ENCODE data around the gene PFKP.

Gene PFKP

DNA sequence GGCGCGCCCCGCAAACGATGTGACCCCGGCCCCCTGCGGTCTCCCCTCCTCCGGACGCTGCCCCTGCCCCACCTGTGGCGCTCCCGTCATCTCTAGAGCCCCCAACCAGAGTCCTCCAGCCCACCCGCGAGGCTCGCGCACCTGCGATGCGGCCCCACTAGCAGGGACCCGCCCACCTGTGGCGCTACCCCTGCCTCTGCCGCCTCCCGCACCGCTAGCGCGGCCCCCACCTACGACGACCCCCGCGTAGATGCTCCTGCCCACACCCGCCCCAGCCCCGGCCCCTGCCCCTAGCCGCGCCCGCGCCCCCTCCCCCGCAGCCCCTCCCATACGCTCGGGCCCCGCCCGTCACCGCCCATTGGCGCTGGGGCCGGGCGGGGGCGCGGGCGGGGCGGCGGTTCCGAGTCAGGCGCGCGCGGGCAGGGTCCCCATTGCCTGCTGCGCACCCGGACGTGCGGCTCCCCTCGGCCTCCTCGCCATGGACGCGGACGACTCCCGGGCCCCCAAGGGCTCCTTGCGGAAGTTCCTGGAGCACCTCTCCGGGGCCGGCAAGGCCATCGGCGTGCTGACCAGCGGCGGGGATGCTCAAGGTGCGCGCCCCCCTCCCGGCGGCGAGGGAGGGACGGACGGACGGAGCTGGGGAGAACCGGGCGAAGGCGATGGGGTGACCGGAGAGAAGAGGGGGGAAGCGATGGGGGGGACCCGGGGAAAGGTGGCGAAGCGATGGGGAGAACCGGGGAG lies at the start of gene PFKP:
Gene PFKP, plus strand, starts transcription at position 431 of the 741 bp plus-strand sequence. Its CDS starts 48 bp downstream, at position 479.
- Histone ChIP-seq H3K4me3 (ENCODE audit: low read depth, low read length) (peak within 1 kb of the TSS; percentile 72), H3K9me3 (ENCODE audit: control insufficient read depth, insufficient read depth, low read length) (no peaks in the 10 kb centered on the region), H3K36me3 (ENCODE audit: control insufficient read depth, insufficient read depth, low read length) (no peaks in the 10 kb centered on the region), H3K27me3 (ENCODE audit: control insufficient read depth, insufficient read depth, low read length) (peaks cover 15% of the 10 kb centered on the region), H3K9ac (ENCODE audit: low read depth, low read length) (peak within 1 kb of the TSS; percentile 81), H3K4me1 (ENCODE audit: control insufficient read depth, insufficient read depth, low read length) (peaks cover 3% of the 10 kb centered on the region)

DNA sequence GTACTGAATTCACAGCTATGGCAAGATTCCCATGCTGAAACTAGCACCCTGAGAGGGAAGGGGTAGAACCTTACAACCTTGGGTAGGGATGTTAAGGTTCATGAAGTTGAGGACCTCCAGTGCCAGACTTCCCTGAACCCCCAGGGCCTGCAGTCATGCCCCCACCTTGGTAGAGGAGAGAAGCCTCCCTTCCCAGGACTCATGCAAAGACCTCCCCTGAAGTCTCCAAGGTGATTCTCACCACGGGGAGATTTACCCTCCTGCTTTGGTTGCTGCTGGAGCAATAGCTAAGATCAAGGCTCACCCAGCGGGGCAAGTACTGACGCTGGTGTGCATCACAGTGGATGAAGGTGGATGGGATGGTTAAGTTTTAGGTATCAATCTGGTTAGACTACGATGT lies 49.1 kb upstream of the PFKP start:
- Histone ChIP-seq H3K4me1 (ENCODE audit: control insufficient read depth, insufficient read depth, low read length) (no peaks in the 10 kb centered on the region), H3K27me3 (ENCODE audit: control insufficient read depth, insufficient read depth, low read length) (no peaks in the 10 kb centered on the region), H3K9ac (ENCODE audit: low read depth, low read length) (no peak overlapping the region), H3K9me3 (ENCODE audit: control insufficient read depth, insufficient read depth, low read length) (no peaks in the 10 kb centered on the region), H3K4me3 (ENCODE audit: low read depth, low read length) (no peak overlapping the region), H3K36me3 (ENCODE audit: control insufficient read depth, insufficient read depth, low read length) (no peaks in the 10 kb centered on the region)

DNA sequence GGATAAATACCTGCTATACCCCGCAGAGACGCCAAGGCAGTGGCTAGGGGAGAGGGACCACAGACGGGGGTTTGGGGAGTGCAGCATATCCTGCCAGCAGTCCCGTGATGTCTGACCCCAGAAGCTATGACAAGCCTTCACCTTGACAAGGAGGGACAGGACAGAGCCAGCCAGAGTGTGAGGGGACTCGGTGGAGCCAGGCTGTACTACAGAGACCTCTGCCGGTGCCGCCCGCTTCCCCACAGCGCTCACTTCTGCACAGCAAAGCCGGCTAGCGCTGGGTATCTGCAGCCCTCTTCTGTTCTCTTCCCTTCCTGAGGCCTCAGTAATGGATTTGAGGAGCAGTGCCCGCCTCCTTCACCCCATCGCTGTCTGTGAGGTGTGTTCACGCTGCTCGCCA lies 47.0 kb upstream of the PFKP start:
- no peaks in the 10 kb centered on the region for H3K4me1 ChIP-seq (ENCODE audit: control insufficient read depth, insufficient read depth, low read length)
- H3K9me3 ChIP-seq (ENCODE audit: control insufficient read depth, insufficient read depth, low read length): no peaks in the 10 kb centered on the region
- no peak overlapping the region for H3K9ac ChIP-seq (ENCODE audit: low read depth, low read length)
- H3K36me3 ChIP-seq (ENCODE audit: control insufficient read depth, insufficient read depth, low read length): no peaks in the 10 kb centered on the region
- no peak overlapping the region for H3K4me3 ChIP-seq (ENCODE audit: low read depth, low read length)
- no peaks in the 10 kb centered on the region for H3K27me3 ChIP-seq (ENCODE audit: control insufficient read depth, insufficient read depth, low read length)

DNA sequence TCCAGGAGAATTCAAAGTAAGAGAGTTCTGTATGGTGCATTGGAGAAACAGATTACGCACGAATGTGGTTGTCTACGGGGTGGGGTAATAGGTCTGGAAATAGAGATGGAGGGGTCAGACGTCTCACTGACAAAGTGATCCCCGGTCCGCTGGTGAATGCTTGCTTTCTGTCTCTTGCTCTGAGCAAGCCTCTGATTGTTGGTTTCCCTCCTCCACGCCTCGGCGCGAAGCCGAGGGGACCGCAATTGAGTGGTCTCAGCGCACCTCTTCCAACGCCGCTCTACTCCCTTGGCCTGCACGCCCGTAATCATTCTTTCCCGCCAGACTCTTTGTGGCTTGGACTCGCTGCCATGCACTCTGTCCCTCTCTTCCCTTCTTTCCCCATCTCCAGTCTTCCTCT lies 46.5 kb upstream of the PFKP start:
- H3K36me3 ChIP-seq (ENCODE audit: control insufficient read depth, insufficient read depth, low read length): no peaks in the 10 kb centered on the region
- no peak overlapping the region for H3K9ac ChIP-seq (ENCODE audit: low read depth, low read length)
- H3K27me3 ChIP-seq (ENCODE audit: control insufficient read depth, insufficient read depth, low read length): no peaks in the 10 kb centered on the region
- H3K4me3 ChIP-seq (ENCODE audit: low read depth, low read length): no peak overlapping the region
- no peaks in the 10 kb centered on the region for H3K4me1 ChIP-seq (ENCODE audit: control insufficient read depth, insufficient read depth, low read length)
- H3K9me3 ChIP-seq (ENCODE audit: control insufficient read depth, insufficient read depth, low read length): no peaks in the 10 kb centered on the region

DNA sequence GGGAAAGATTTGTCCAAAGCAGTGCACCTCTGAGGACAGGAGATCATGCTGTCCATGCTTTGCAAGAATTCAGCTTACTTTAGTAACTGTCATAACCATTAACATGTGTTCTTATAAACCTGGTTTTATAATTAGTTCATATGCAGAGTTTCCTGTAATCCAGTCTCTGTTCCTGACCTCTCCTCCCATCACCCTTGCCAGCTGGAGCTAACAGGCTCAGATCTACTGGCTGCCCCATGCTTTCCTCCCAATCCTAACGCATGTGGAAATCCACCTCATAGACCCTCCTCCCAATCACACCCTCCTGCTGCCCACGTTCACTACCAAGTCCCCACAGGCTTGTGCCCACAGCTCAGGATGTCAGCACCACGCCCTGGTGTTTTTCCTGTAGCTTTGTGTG lies 45.3 kb upstream of the PFKP start:
- Histone ChIP-seq H3K4me3 (ENCODE audit: low read depth, low read length) (no peak overlapping the region), H3K9me3 (ENCODE audit: control insufficient read depth, insufficient read depth, low read length) (no peaks in the 10 kb centered on the region), H3K4me1 (ENCODE audit: control insufficient read depth, insufficient read depth, low read length) (no peaks in the 10 kb centered on the region), H3K27me3 (ENCODE audit: control insufficient read depth, insufficient read depth, low read length) (no peaks in the 10 kb centered on the region), H3K9ac (ENCODE audit: low read depth, low read length) (no peak overlapping the region), H3K36me3 (ENCODE audit: control insufficient read depth, insufficient read depth, low read length) (no peaks in the 10 kb centered on the region)

DNA sequence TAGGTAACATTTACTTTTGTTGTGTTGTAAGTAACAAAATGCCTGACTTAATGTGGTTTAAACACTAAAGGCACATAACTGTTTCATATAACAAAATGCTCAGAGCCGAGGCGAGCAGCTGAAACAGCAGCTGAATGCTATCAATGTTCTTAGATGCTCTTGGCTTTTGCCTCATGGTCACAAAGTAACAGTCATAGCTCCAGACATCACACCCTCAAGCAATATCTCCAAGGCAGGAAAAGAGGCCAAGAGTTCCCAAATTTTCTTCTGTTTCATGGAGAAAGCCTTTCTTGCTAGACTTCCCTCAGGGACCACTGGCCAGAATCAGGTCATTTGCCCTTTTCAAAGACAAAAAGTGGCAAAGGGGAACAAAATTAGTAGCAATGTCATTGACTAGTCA lies 43.5 kb upstream of the PFKP start:
- H3K9me3 ChIP-seq (ENCODE audit: control insufficient read depth, insufficient read depth, low read length): no peaks in the 10 kb centered on the region
- no peak overlapping the region for H3K4me3 ChIP-seq (ENCODE audit: low read depth, low read length)
- H3K27me3 ChIP-seq (ENCODE audit: control insufficient read depth, insufficient read depth, low read length): no peaks in the 10 kb centered on the region
- no peaks in the 10 kb centered on the region for H3K36me3 ChIP-seq (ENCODE audit: control insufficient read depth, insufficient read depth, low read length)
- H3K4me1 ChIP-seq (ENCODE audit: control insufficient read depth, insufficient read depth, low read length): no peaks in the 10 kb centered on the region
- H3K9ac ChIP-seq (ENCODE audit: low read depth, low read length): no peak overlapping the region

DNA sequence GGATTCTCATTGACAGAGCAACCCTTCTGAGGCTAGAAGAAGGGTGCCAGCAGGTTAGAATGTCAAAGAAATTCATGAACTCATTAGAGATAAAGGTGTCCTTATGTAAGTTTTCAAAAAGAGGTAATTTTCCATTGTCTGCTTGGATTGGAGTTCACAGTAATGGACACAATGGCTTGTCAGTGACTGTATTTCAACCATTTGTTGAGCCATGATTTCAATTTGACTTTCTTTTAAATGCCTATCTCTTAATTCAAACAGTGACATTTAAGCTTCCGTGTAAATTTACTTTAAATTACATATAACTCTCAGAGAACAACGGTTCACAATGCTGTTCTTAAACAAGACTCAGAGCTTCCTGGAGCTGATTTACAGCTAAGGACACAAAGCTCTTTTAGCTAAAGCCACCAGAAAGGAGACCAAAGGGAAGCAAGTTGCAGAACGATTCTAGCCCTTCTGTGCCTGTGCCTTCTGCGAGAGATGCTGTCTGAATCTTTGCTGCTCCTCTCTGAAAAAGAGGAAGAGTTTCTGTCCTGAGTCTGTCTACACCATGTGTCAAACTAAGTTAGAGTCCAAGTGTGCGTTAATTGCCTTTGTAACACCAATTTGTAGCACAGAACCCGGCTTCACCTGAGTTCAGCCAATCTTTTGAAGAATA lies 42.2 kb upstream of the PFKP start:
- H3K36me3 ChIP-seq (ENCODE audit: control insufficient read depth, insufficient read depth, low read length): no peaks in the 10 kb centered on the region
- no peaks in the 10 kb centered on the region for H3K9me3 ChIP-seq (ENCODE audit: control insufficient read depth, insufficient read depth, low read length)
- H3K9ac ChIP-seq (ENCODE audit: low read depth, low read length): no peak overlapping the region
- H3K27me3 ChIP-seq (ENCODE audit: control insufficient read depth, insufficient read depth, low read length): no peaks in the 10 kb centered on the region
- H3K4me1 ChIP-seq (ENCODE audit: control insufficient read depth, insufficient read depth, low read length): no peaks in the 10 kb centered on the region
- no peak overlapping the region for H3K4me3 ChIP-seq (ENCODE audit: low read depth, low read length)

DNA sequence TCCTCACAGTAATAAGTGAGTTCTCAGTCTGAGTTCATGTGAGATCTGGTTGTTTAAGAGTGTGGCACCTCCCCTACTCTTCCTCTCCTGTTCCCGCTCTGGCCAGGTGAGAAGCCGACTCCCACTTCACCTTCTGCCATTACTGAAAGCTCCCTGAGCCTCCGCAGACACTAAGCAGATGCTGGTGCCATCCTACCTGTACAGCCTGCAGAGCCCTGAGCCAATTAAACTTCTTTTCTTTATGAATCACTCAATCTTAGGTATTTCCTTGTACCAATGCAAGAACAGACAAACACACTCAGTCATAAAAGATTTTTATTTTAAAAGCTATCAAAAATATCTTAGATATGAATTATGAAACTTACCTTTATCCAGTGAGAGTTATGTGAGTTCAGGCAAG lies 39.5 kb upstream of the PFKP start:
- H3K27me3 ChIP-seq (ENCODE audit: control insufficient read depth, insufficient read depth, low read length): no peaks in the 10 kb centered on the region
- H3K9ac ChIP-seq (ENCODE audit: low read depth, low read length): no peak overlapping the region
- no peaks in the 10 kb centered on the region for H3K36me3 ChIP-seq (ENCODE audit: control insufficient read depth, insufficient read depth, low read length)
- no peaks in the 10 kb centered on the region for H3K4me1 ChIP-seq (ENCODE audit: control insufficient read depth, insufficient read depth, low read length)
- H3K9me3 ChIP-seq (ENCODE audit: control insufficient read depth, insufficient read depth, low read length): no peaks in the 10 kb centered on the region
- H3K4me3 ChIP-seq (ENCODE audit: low read depth, low read length): no peak overlapping the region

DNA sequence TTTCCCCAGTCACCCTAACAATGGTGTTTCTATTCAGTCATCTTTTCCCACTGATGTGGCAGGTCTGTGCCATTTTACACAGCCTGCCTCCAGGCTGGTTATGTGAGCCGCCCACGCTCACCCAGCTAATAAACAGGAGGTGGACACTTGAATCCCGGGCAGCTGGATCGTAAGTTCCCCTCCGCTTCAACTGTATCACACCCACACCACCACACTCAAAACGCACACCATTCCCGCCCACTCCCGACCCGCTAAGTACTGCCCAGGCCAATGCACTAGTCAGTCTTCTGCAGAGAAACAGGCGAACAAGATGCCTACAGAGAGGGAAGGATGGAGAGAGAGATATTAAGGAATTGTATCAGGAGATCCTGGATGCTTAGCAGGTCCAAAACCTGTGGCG lies 38.9 kb upstream of the PFKP start:
- Histone ChIP-seq H3K9ac (ENCODE audit: low read depth, low read length) (no peak overlapping the region), H3K27me3 (ENCODE audit: control insufficient read depth, insufficient read depth, low read length) (no peaks in the 10 kb centered on the region)

DNA sequence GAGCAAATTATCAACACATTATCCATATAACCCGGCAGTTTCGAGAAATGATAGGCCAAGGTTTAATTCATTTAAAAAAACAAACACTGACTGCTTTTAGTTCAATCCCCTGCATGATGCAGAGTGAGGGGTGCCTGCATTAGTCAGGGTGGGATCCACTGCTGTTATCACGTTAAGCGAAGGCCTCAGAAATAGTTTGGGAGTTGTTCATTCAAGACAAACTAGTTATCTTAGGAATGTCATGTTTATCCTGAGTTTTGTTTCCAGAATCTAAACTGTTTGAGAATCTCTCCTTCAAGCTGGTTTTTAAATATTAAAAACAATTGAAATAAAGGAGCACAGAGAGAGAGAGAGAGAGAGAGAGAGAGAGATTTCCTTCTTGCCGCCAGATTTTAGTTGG lies 36.6 kb upstream of the PFKP start:
- no peak overlapping the region for H3K9ac ChIP-seq (ENCODE audit: low read depth, low read length)
- H3K4me1 ChIP-seq (ENCODE audit: control insufficient read depth, insufficient read depth, low read length): no peaks in the 10 kb centered on the region
- H3K27me3 ChIP-seq (ENCODE audit: control insufficient read depth, insufficient read depth, low read length): no peaks in the 10 kb centered on the region
- no peaks in the 10 kb centered on the region for H3K9me3 ChIP-seq (ENCODE audit: control insufficient read depth, insufficient read depth, low read length)
- no peak overlapping the region for H3K4me3 ChIP-seq (ENCODE audit: low read depth, low read length)
- H3K36me3 ChIP-seq (ENCODE audit: control insufficient read depth, insufficient read depth, low read length): no peaks in the 10 kb centered on the region

More for the DNA sequence above, 38.9 kb upstream of the PFKP start:
- no peaks in the 10 kb centered on the region for H3K9me3 ChIP-seq (ENCODE audit: control insufficient read depth, insufficient read depth, low read length)
- no peak overlapping the region for H3K4me3 ChIP-seq (ENCODE audit: low read depth, low read length)
- H3K4me1 ChIP-seq (ENCODE audit: control insufficient read depth, insufficient read depth, low read length): no peaks in the 10 kb centered on the region
- H3K36me3 ChIP-seq (ENCODE audit: control insufficient read depth, insufficient read depth, low read length): no peaks in the 10 kb centered on the region

DNA sequence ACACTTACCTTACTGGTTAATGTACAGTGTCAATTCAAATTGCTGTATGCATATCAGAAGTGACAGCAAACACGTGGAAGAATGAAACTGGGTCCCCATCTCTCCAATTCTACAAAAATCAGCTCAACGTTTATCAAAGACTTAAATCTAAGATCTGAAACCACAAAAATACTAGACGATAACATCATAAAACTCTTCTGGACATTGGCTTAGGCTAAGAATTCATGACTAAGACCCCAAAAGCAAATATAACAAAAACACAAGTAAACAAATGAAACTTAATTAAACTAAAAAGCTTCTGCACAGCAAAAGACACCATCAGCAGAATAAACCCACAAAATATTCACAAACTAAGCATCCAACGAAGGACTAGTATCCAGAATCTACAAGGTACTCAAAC lies 35.9 kb upstream of the PFKP start:
- no peak overlapping the region for H3K4me3 ChIP-seq (ENCODE audit: low read depth, low read length)
- H3K36me3 ChIP-seq (ENCODE audit: control insufficient read depth, insufficient read depth, low read length): no peaks in the 10 kb centered on the region
- no peaks in the 10 kb centered on the region for H3K4me1 ChIP-seq (ENCODE audit: control insufficient read depth, insufficient read depth, low read length)
- no peak overlapping the region for H3K9ac ChIP-seq (ENCODE audit: low read depth, low read length)
- H3K27me3 ChIP-seq (ENCODE audit: control insufficient read depth, insufficient read depth, low read length): no peaks in the 10 kb centered on the region
- no peaks in the 10 kb centered on the region for H3K9me3 ChIP-seq (ENCODE audit: control insufficient read depth, insufficient read depth, low read length)

DNA sequence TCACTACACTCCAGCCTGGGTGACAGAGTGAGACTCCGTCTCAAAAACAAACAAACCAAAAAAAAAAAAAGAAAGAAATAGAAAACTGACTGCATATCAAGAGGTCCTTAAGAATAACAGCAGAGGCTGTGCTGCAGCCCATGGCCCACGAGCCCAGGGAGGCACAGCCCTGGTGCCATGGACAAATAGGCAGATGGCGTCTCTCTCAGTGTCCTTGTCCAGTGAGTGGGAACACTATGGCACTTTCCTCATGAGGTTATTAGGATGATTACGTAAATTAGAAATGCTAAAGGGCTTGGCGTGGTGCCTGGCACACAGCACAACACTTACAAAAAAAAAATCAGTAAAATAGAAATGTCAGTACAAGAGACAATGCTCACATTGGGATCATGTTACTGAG lies 33.4 kb upstream of the PFKP start:
- Histone ChIP-seq H3K36me3 (ENCODE audit: control insufficient read depth, insufficient read depth, low read length) (no peaks in the 10 kb centered on the region), H3K27me3 (ENCODE audit: control insufficient read depth, insufficient read depth, low read length) (no peaks in the 10 kb centered on the region), H3K4me1 (ENCODE audit: control insufficient read depth, insufficient read depth, low read length) (no peaks in the 10 kb centered on the region), H3K9me3 (ENCODE audit: control insufficient read depth, insufficient read depth, low read length) (no peaks in the 10 kb centered on the region), H3K9ac (ENCODE audit: low read depth, low read length) (no peak overlapping the region), H3K4me3 (ENCODE audit: low read depth, low read length) (no peak overlapping the region)

All from iPS-15b (cell line).